Left kidney (tissue), 2 donors: ENCODE results near the gene WASHC1. TPM values are rescaled to one million over a fixed set of nuclear protein-coding genes. Genes with fewer than 3 reads are reported as not detected.
"Not testable (repeated sequence)": the region's sequence is repeated elsewhere in the genome, so short reads cannot be mapped to it uniquely, and the experiment has no call there.

ENCODE experiments used
- DNase-seq: peaks from one replicate; pipeline ENCODE4 v3.0.0-alpha.2; 2013
- polyA plus RNA-seq: library from polyadenylated mRNA; unstranded; fragments of 120-200 nt; gene quantifications from one replicate; pipeline ENCODE4 v1.2.1, GENCODE V29; 2013; ENCODE audit not compliant: insufficient read length

WASHC1 gene
- polyA plus RNA-seq, 1 donor = 33.2 TPM

DNA sequence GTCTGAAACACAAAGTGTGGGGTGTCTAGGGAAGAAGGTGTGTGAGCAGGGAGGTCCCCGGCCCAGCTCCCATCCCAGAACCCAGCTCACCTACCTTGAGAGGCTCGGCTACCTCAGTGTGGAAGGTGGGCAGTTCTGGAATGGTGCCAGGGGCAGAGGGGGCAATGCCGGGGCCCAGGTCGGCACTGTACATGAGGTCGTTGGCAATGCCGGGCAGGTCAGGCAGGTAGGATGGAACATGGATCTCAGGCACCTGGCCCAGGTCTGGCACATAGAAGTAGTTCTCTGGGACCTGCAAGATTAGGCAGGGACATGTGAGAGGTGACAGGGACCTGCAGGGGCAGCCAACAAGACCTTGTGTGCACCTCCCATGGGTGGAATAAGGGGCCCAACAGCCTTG lies 12.4 kb downstream of the WASHC1 start:
- DNase-seq = not testable (repeated sequence)

DNA sequence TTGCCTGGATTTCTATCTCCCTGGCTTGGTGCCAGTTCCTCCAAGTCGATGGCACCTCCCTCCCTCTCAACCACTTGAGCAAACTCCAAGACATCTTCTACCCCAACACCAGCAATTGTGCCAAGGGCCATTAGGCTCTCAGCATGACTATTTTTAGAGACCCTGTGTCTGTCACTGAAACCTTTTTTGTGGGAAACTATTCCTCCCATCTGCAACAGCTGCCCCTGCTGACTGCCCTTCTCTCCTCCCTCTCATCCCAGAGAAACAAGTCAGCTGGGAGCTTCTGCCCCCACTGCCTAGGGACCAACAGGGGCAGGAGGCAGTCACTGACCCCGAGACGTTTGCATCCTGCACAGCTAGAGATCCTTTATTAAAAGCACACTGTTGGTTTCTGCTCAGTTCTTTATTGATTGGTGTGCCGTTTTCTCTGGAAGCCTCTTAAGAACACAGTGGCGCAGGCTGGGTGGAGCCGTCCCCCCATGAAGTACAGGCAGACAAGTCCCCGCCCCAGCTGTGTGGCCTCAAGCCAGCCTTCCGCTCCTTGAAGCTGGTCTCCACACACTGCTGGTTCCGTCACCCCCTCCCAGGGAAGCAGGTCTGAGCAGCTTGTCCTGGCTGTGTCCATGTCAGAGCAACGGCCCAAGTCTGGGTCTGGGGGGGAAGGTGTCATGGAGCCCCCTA lies 15.0 kb downstream of the WASHC1 start:
- not testable (repeated sequence) for DNase-seq

DNA sequence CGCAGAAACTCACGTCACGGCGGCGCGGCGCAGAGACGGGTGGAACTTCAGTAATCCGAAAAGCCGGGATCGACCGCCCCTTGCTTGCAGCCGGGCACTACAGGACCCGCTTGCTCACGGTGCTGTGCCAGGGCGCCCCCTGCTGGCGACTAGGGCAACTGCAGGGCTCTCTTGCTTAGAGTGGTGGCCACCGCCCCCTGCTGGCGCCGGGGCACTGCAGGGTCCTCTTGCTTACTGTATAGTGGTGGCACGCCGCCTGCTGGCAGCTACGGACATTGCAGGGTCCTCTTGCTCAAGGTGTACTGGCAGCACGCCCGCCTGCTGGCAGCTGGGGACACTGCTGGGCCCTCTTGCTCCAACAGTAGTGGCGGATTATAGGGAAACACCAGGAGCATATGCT lies 18.1 kb downstream of the WASHC1 start:
- DNase-seq = not testable (repeated sequence)

DNA sequence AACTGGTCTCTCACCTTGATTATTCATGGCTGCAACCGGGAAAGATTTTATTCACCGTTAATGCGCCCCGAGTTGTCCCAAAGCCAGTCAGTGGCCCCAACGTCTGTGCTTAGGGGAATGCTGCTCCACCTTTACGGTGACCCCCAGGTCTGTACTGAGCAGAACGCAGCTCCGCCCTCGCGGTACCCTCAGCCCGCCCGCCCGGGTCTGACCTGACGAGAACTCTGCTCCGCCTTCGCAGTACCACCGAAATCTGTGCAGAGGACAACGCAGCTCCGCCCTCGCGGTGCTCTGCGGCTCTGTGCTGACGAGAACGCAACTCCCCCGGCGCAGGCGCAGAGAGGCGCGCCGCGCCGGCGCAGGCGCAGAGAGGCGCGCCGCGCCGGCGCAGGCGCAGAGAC lies 18.6 kb downstream of the WASHC1 start:
- not testable (repeated sequence) for DNase-seq

DNA sequence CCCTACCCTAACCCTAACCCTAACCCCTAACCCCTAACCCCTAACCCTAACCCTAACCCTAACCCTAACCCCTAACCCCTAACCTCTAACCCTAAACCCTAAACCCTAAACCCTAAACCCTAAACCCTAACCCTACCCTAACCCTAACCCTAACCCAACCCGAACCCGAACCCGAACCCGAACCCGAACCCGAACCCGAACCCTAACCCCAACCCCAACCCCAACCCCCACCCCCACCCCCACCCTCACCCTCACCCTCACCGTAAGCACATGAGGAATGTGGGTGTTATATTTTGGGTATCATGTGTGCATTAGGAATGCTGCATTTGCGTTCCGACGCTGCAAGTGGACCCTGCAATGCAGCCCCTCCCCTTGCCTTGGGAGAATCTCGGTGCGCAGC lies 19.0 kb downstream of the WASHC1 start:
- DNase-seq = peak; percentile 1

Other genes starting within 250 kb of the WASHC1 start
- 0.62 TPM for gene FOXD4, start 89.0 kb upstream of the WASHC1 start, polyA plus RNA-seq
- 101 TPM for gene ZNG1A, start 149.6 kb upstream of the WASHC1 start, polyA plus RNA-seq
- gene DOCK8, start 185.4 kb upstream of the WASHC1 start, polyA plus RNA-seq = 15.2 TPM